T-cell (primary cell): Measurements from ENCODE around the gene TRIM31. TPM values are rescaled to one million over a fixed set of nuclear protein-coding genes. Genes with fewer than 3 reads are reported as not detected.

Experiments used
- total RNA-seq, 35 experiments: library from RNA in 6 of 35; stranded (reverse) in 6 of 35; fragments of 120-200 nt in 1 of 35; gene quantifications; one replicate each; pipeline versions ENCODE4 v1.2.1 to v1.2.4 and lab custom pipeline; 2013 to 2026

The TRIM31 gene
- total RNA-seq, 5 donors from 2014 or later (not counting 1 experiment from before 2014, with no cell fraction given) = 0.44 TPM; not detected in 4

Other genes starting within 250 kb of the TRIM31 start
- gene HLA-A, start 170.6 kb downstream of the TRIM31 start, total RNA-seq = 1,000 to 10,000 TPM; 1,578 to 2,596 (median 2,172) TPM
- 10 to 100 TPM; 28.7 to 43.5 (median 36.5) TPM for gene POLR1H, start 51.8 kb downstream of the TRIM31 start, total RNA-seq
- 10 to 100 TPM; 47.2 to 61.4 (median 55.6) TPM for gene PPP1R11, start 45.9 kb downstream of the TRIM31 start, total RNA-seq
- gene RNF39, start 37.3 kb downstream of the TRIM31 start, total RNA-seq = not detected
- not detected for gene TRIM40, start 23.1 kb upstream of the TRIM31 start, total RNA-seq
- not detected for gene TRIM10, start 48.1 kb upstream of the TRIM31 start, total RNA-seq
- gene TRIM15, start 50.5 kb upstream of the TRIM31 start, total RNA-seq = not detected
- gene TRIM26, start 100.3 kb upstream of the TRIM31 start, total RNA-seq = 10 to 100 TPM; 46.4 to 57.4 (median 54.1) TPM
- gene TRIM39, start 213.8 kb upstream of the TRIM31 start, total RNA-seq = 10 to 100 TPM; 25.1 to 50.6 (median 29.5) TPM
- 10 to 100 TPM; 38.4 to 64.6 (median 56.7) TPM for gene RPP21, start 232.1 kb upstream of the TRIM31 start, total RNA-seq